GM19397 (cell line): ENCODE measurements around the gene TGIF2.
A peak's percentile ranks its signal among the peaks of the same experiment; 100 is the strongest.
"Not testable (repeated sequence)": the region's sequence is repeated elsewhere in the genome, so short reads cannot be mapped to it uniquely, and the experiment has no call there.

Experiments
- ATAC-seq: cut with Tn5 transposase; IDR thresholded peaks from one replicate; pipeline ENCODE4 v1.9.1; 2021; ENCODE audit warnings: mild to moderate bottlenecking, moderate library complexity; ENCODE audit not compliant: unreplicated experiment

Gene TGIF2

DNA sequence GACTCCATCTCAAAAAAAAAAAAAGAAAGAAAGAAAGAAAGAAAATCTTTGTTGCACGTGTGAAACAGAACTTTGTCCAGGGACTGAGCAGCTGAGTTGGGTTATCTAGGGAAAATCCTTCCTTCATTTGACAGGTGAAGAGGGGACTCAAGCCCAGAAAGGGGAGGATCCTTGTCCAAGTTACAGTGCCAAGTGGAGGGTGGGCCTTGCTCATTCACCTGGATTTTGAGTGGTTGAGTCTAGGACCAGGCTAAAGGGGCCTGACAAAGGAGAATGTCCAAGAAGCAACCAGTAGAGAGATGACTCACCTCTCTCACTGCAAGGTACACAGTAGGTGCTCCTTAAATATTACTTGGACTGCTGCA is 2.7 kb downstream of the TGIF2 start:
- ATAC-seq = no peak

DNA sequence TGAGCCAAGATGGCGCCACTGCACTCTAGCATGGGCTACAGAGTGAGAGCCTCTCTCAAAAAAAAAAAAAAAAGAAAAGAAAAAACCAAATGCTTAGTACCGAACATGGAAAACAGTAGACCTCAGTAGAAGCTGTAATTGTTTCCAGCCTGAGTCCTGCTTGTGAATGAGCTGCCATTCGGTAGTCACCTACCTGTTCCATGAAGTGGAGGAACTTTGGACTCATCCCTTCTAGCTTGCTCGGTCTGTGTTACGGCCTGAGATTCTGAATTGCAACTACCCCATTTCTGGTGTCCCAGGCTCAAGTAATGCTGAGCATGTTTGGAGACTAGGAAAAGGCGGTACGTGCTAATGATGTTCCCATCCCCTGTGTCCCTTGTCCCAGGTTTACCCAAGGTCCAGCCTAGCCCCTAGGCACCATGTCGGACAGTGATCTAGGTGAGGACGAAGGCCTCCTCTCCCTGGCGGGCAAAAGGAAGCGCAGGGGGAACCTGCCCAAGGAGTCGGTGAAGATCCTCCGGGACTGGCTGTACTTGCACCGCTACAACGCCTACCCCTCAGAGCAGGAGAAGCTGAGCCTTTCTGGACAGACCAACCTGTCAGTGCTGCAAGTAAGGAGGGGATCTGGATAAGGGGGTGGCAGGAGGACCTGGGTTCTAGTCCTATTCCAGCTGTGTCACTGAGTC is 5.1 kb downstream of the TGIF2 start:
- ATAC-seq = no peak

DNA sequence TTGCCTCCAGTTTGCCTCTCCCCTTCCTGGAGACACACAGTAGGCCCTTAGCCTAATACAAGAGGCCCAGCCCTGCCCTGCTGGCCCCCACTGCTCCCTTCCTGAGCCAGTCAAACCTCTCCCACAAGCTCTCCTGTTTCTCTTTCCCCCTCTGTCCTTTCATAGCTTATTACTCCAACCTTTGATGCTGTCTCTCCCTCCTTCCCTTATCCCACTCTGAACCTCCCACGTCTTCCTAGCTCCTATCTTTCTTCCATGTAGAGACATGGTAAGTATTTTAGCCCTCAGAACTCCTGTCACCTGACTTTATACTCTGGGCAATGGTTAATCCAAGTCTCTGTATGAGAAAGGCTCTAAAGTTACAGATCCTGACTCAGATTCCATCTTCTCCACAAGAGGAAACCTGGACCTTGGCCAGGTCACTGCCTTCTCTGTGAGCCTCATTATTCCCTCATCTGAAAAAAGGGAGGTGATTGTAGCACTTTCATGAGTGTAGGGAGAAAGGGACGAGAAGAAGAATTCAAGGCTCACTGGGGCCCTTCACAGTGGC is 6.7 kb downstream of the TGIF2 start:
- ATAC-seq = no peak

DNA sequence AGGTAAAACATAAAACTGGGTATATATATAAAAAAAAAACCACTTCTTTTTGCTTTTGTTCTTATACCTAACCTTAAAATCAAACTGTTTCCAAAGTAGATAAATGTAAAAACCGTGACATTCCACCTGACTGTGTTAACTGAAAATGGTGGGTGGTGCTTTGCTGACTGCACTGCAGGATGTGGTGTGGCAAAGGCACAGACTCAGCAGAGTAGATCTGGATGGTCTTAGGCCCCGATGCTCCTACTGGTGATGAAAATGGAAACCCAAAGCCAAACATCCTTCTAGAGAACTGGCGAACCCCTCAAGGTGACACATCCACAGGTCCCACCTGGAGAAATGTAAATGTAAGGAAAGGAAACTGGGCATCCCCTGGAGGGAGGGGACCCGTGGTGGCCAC is 8.9 kb downstream of the TGIF2 start:
- no peak for ATAC-seq

DNA sequence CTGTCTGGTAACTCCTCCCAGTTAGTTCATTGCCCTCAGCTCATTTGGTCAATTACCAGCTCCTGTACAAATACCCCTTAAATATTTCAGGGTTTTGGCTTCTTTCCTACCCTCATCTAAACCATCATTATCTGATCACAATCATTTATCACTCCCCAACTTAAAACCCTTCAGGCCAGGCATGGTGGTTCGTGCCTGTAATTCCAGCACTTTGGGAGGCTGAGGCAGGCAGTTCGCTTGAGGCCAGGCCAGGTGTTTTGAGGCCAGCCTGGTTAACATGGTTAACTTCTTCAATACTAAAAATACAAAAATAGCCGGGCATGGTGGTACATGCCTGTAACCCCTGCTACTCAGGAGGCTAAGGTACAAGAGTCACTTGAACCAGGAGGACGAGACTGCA is 9.4 kb downstream of the TGIF2 start:
- no peak for ATAC-seq

DNA sequence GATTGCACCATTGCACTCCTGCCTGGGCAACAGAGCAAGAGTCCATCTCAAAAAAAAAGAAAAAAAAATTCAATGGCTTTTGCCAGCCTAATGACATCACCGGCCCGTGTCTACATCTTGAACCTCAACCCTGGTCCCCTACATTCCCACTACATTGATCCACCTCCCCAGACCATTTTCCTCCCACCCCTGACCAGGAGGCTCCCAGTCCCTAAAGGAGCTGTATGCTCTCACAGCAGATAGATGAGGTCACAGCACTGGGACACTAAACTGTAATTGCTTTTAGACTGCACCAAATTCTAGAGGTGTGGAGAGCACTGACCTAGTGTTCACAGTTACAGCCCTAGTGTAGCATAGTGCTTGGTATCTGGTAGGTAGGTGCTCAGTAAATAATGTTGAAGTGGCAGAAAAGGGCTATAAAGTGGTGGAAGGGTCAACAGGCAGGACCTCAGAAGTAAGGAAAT is 10.7 kb downstream of the TGIF2 start:
- ATAC-seq = no peak

DNA sequence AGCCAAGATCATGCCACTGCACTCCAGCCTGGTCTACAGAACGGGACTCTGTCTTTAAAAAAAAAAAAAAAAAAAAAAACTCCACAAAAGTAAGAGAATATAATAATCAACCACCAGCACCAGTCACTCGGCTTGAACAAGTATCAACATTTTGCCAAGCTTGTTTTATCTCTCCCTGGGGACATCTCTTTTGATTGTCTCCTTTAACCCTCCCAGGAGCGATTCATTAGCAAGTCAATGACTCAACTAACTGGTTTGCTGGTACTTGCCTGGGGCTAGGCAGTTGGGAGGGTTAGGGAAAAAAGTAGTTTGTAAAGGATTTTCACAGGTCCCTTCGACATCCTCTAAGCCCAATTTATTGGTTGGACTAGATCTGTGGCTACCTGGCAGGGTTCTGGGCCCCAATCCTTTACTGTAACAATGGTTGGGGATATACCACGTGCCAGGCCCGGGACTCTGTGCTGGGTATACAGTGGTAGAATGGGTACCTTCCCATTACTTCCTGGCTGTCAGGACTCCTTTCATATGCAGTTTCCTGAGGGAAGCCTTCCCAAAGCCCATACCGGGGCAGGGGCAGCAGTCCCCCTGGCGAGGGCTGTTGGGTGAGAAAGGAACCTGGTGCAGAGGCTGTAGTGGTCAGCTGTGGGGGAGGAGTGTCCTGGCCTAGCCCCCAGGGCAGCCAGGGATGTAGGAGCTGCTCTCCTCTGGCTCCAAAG is 12.2 kb downstream of the TGIF2 start:
- ATAC-seq = no peak

DNA sequence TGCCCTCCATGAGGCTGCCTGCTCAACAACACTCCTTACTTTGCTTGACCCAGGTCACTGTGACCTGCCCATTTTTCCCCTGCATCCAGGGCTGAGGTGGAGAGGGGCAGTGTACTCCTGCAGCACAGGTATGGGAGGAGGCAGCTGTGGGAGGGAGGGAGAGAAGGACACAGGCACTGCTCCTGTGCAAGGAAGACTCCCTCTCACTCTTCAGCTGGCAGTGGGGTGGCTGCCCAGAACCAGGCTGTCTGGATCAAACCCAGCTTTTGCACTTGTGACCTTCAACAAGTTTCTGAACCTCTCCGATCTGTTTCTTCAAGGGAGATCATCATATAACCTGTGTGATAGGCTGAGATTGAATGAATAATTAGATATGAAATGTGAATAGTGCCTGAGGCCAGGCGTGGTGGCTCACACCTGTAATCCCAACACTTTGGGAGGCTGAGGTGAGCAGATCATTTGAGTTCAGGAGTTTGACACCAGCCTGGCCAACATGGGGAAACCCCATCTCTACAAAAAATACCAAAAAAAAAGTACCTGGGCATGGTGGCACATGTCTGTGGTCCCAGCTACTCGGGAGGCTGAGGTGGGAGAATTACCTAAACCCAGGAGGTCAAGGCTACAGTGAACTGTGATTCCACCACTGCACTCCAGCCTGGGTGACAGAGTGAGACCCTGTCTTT is 14.1 kb downstream of the TGIF2 start:
- no peak for ATAC-seq

DNA sequence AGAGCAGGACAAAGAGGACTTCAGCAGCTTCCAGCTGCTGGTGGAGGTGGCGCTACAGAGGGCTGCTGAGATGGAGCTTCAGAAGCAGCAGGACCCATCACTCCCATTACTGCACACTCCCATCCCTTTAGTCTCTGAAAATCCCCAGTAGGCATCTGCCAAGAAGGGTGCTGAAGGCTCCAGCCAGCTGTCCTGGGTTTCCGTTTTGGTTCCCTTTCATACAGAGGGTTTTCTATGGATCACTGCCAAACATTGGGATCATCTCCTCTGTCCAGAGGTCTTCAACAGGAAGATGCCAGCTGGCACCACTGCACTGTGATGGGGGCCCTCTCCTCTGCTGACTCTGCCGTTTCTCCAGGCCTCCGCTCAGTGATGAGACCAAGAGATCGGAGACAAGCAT is 17.9 kb downstream of the TGIF2 start:
- no peak for ATAC-seq

DNA sequence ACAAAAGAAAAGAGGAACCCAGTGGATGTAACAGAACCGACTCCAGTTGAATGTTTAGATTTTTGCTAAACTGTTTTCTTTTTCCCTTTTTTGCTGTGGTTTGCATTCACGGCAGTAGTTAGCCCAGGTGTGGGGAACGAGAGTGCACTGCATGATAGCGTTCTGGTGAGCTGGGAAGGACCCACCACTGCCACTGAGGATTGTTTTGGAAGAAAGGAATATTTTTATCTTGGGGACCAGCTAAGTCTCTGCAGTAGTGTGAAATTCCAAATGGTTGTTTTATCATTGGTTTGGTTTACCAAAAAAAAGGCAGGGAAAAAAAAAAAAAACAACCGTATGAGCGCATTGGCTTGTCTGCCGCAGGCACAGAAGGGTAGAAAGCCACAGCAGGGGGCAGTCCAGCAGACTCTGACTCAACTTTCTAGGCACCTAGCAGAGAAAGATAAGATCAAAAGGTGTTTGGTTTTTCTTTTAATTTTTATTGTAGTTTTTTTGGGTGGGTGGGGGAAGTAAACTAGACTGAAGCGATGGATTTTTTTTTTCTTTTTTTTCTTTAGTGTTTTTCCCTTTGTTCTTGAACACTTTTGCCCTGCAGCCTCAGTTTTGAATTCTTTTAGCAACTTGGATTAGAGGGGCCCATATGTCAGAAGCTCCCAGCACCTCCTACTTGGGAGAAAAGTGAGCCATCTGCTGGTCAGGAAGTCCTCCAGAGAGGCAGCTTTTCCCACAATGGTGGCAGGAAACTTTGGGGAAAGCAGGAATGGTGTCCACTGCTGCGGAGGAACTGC is 18.7 kb downstream of the TGIF2 start:
- ATAC-seq = no peak

DNA sequence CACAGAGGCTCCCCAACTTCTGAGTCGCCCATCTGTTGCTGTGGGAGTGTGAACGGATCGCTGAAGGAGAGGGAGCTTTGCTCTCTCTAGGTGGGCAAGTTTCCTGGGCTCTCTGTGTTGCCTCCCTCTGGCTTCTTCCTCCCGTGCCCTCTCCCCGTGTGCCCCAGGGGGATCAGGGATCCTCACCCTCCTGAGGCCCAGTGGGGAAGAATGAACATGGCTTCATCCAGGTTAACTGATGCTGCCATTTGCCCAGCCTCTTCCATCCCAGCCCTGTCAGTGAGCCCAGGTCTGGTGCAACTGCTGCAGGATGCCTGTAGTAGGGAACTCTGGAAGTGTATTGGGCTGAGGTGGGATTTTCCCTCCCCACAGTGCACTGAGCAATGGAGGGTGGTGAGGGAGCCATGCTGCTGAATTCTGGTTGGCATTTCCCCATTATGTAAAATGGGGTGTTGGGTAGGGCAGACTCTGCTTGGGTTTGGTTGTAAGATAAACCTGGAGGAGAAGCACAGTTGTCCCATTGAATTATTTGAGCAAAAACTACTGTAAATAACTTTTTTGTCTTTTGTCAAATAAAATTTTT is 20.0 kb downstream of the TGIF2 start:
- ATAC-seq = no peak

DNA sequence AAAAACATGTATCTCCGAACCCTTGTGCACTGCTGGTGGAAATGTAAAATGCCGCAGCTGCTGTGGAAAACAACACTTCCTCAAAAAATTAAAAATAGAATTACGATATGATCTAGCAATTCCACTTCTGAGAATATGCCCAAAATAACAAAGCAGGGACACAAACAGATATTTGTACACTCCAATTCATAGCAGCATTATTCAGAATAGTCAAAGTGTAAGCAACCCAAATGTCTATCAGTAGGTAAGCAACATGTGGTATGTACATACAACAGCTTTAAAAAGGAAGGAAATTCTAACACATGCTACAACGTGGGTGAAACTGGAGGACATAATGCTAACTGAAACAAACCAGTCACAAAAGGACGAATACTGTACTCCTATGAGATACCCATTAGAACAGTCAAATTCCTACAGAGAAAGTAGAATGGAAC is 26.5 kb downstream of the TGIF2 start:
- ATAC-seq = no peak

DNA sequence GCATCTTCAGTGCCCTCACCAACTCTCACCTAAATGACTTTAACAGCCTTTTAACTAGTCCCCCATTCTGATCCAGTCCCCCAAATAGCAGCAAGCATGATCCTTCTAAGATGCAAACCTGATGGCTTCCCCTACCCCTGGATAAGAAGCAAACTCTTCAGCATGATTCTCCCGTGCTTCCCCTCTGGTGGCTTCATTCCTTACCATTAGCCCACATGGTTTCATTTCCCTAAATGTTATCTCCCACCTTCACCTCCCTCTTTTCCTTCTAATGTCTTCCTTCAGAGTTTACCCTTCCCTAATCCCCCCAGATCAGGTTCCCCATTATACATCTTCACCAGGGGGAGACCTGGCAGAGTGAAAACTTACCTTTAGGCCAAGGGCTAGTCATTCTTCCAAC is 28.1 kb downstream of the TGIF2 start:
- ATAC-seq = no peak

DNA sequence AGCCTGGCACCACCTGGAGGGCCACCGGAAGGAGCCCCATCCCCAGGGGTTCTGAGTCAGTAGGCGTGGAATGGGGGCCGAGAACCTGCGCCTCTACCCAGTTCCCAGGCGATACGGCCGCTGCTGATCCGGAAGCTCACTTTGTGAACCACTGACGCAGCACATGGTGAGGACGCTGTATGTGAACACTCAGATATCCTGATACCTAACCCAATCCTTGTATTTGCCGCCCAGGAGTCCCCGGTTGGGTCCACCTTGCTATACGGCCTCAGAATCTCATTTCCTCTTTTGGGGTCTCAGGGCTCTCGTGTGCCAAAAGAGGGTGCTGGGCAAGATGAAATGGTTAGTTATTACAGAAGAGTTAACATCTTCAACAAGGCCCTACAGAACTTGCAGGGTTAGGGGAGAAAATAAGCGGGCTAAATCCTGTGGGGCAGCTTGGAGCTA is 31.6 kb downstream of the TGIF2 start:
- peak; percentile 16 for ATAC-seq

DNA sequence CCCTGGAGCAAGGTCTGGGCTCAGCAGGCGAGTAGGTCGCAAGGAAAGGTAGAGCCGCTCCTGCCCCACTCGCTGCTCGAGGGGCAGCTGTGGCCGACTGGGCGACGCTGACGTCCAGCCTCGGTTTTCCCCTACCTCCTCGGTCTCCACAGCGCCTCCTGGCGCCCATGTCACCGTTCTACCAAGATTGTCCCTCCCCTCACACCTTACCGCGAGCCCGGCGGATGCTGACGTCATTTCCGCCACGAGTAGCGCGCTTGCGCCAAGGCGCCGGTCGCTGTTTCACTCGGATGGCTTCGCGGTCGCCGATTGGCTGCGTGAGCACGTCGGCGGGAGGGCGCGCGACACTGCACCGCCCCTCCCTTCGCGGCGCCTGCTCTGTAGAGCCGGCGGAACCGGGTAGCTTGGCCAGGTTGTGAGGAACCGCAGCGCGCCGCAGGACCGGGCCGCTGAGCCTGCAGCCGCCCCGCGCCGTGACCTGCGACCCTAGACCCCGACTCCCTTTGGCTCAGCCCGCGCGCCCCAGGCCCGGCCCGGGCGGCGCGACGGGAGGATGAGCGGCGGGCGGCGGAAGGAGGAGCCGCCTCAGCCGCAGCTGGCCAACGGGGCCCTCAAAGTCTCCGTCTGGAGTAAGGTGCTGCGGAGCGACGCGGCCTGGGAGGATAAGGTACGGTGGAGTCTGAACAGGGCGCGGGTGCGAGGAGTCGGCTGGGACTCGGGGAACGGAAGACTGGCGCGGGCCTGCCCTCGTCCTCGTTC is 32.2 kb downstream of the TGIF2 start, which contains the start of gene RAB5IF:
RAB5IF (plus strand) TSS at position 381 of the 759 bp plus-strand sequence; CDS start at position 554, 173 bp downstream.
- ATAC-seq = peak; percentile 92

DNA sequence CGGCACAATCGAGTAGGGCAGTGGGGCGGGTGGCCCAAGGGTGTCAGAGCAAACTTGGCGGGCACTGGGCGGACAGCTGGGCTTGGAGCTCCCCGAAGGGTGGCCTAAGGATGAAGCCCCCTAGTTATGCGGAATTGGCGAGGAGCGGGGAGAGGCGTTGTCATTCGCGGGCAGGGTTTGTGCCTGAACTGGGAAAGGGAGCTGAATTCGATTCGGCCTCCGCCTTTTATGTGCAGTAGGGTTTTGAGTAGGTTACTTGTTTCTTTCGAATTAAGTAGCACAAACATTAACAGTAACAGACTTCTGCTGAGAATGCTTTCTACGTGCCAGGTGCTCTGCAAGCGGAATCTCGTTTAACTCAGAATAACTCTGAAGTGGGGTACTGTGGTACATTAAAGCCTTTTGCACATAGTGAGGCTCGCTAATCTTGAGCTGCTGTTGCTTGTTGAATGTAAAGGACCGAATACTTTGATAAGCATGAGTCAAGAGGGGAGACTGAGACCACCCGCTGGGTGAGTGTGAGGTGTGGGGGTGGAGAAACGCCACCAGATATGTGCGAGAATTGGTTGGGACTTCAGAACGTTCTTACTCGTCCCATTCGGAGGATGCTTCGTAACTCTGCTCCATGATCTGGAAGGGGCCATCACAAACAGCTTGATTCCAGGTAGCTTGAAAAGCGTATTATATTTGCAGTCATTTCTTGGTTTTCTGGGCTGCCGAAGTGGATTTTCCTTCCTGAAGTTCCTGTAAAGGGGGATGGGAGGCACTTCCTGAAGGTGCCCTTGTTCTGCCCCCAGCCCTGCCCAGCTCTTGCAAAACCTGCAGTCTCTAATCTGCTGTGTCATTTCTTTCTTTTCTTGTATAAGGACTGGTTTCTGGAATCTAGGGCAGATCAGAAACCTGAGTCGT is 33.0 kb downstream of the TGIF2 start:
- ATAC-seq = no peak

DNA sequence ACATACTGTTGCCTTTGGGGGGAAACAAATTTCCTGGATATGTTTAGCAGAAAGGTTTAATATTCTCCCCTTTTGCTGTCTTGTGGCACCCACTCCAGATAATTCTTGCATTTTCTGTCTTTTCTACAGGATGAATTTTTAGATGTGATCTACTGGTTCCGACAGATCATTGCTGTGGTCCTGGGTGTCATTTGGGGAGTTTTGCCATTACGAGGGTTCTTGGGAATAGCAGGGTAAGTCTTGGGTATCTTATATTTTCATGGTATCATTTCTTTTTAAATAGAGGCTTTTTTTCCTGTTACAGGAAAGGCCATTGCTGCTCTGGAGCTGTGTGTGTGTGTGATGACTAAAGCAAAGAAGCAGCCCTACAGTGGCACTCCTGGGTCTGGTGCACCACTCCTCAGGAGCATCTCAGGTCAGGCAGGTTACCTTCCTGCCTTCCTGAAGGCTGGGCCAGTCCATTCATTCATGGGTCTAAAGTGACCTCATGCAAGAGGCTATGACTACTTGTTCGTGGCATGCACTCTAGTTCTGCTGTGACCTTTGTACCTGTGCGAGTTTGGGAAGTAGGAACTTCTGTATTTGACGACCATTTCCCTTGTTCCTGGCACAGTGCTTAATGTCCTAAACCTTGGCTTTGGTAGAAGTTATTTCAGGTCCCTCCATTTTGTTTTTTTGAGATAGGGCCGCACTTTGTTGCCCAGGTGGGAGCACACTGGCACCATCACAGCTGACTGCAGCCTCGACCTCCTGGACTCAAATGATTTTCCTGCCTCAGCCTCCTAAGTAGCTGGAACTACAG is 34.4 kb downstream of the TGIF2 start:
- no peak for ATAC-seq

DNA sequence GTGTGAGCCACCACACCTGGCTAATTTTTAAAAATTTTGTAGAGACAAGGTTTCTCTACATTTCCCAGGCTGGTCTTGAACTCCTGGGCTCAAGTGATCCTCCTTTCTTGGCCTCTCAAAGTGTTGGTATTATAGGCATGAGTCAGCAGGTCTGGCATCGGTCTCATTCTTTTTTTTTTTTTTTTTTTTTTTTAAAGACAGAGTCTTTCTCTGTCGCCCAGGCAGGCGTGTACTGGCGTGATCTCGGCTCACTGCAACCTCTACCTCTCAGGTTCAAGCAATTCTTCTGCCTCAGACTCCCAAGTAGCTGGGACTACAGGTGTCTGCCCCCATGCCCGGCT is 35.0 kb downstream of the TGIF2 start:
- not testable (repeated sequence) for ATAC-seq
